A549 (cell line): ENCODE measurements around the gene ENO3. TPM values are rescaled to one million over a fixed set of nuclear protein-coding genes. Genes with fewer than 3 reads are reported as not detected.

Experiments
- ATAC-seq, 2 experiments: fragments of 200-7000 bp in 1 of 2; fragments of >200 bp in 1 of 2; cut with Nextera tagmentation in 1 of 2; cut with Tn5 transposase in 1 of 2; 3 replicates each; pipeline versions ENCODE4 v1.8.0 to v1.9.1; 2018 to 2020; ENCODE audit warnings: mild to moderate bottlenecking in 1 of 2, moderate library complexity in 1 of 2
- CTCF ChIA-PET: fragments of 300-600 bp; sonication (Branson Sonifier 250); formaldehyde crosslinking; extraction: SDS; loops from one replicate; lab custom pipeline; 2021; ENCODE audit warnings: antibody characterized with exemption, inconsistent platforms; lab: Yijun Ruan, JAX
- POLR2A ChIA-PET: fragments of 350-600 bp; formaldehyde crosslinking; extraction: SDS; loops from one replicate; lab custom pipeline; 2021; ENCODE audit warnings: antibody characterized with exemption, inconsistent platforms; lab: Yijun Ruan, JAX
- DNase-seq, 2 experiments: peaks; one replicate each; pipeline versions ENCODE4 v3.0.0 to v3.0.0-alpha.2; 2011 to 2016; ENCODE audit warnings: low read depth in 1 of 2, low spot score in 1 of 2
- FAIRE-seq: peaks from 2 replicates; lab custom pipeline; 2011; peaks lifted over from hg19 to GRCh38; lab: Jason Lieb, UNC
- H3K27ac ChIP-seq, 2 experiments: fragments of >200 bp; sonication (Bioruptor Twin); formaldehyde crosslinking; 3 replicates each; pipeline ENCODE4 v1.5.1; 2016 to 2017
- H3K4me1 ChIP-seq: fragments of >200 bp; sonication (Bioruptor Twin); formaldehyde crosslinking; 3 replicates; pipeline ENCODE4 v1.6.1; 2016
- H3K4me2 ChIP-seq: fragments of >200 bp; sonication (Bioruptor Twin); formaldehyde crosslinking; 3 replicates; pipeline ENCODE4 v1.6.1; 2016
- H3K4me3 ChIP-seq: fragments of >200 bp; sonication (Bioruptor Twin); formaldehyde crosslinking; 3 replicates; pipeline ENCODE4 v1.5.1; 2016
- H3K9me3 ChIP-seq: fragments of >200 bp; sonication (Bioruptor Twin); formaldehyde crosslinking; 3 replicates; pipeline ENCODE4 v1.6.1; 2016
- CHD2 ChIP-seq: fragments of 150-350 bp; IDR thresholded peaks from 2 replicates; pipeline ENCODE4 v1.6.1; 2014; ENCODE audit warnings: low read length; ENCODE audit not compliant: partially characterized antibody
- CHD4 ChIP-seq: fragments of 200-600 bp; sonication (generic); IDR thresholded peaks from 2 replicates; pipeline ENCODE4 v1.6.1; 2016; ENCODE audit warnings: antibody characterized with exemption, mild to moderate bottlenecking, borderline replicate concordance
- E2F6 ChIP-seq: IDR thresholded peaks from 2 replicates; pipeline ENCODE4 v1.6.1; 2012; ENCODE audit warnings: low read depth, borderline replicate concordance
- EHMT2 ChIP-seq: fragments of 200-600 bp; sonication (generic); IDR thresholded peaks from 2 replicates; pipeline ENCODE4 v1.6.1; 2016; ENCODE audit warnings: antibody characterized with exemption, low read depth, mild to moderate bottlenecking, moderate library complexity
- ELK1 ChIP-seq: fragments of 150-350 bp; IDR thresholded peaks from 2 replicates; pipeline ENCODE4 v1.6.1; 2014; ENCODE audit warnings: low read depth, mild to moderate bottlenecking, low read length
- EP300 ChIP-seq, 2 experiments: fragments of >200 bp; sonication (Bioruptor Twin); formaldehyde crosslinking; IDR thresholded peaks; 2 replicates in 1 of 2; 3 replicates in 1 of 2; pipeline ENCODE4 v1.6.1; 2016 to 2017
- FOSL2 ChIP-seq, 2 experiments: fragments of 450-650 bp in 1 of 2; fragments of >200 bp in 1 of 2; sonication (Bioruptor Twin) in 1 of 2; formaldehyde crosslinking; IDR thresholded peaks; 2 replicates each; pipeline versions ENCODE4 v1.5.0 to v1.6.1; 2016 to 2020; ENCODE audit warnings: mild to moderate bottlenecking in 1 of 2, moderate library complexity in 1 of 2
- HDAC2 ChIP-seq: fragments of 200-600 bp; sonication (generic); IDR thresholded peaks from 2 replicates; pipeline ENCODE4 v1.6.1; 2016
- HES2 ChIP-seq: fragments of >200 bp; sonication (Bioruptor Twin); formaldehyde crosslinking; IDR thresholded peaks from 2 replicates; pipeline ENCODE4 v1.6.1; 2016
- HOXA7 ChIP-seq: fragments of 250-450 bp; sonication (Bioruptor Pico); IDR thresholded peaks from 2 replicates; pipeline ENCODE4 v1.5.0; 2020; ENCODE audit warnings: mild to moderate bottlenecking, moderate library complexity
- HOXB5 ChIP-seq: fragments of 250-450 bp; sonication (Bioruptor Pico); IDR thresholded peaks from 2 replicates; pipeline ENCODE4 v1.5.0; 2020; ENCODE audit warnings: mild to moderate bottlenecking, moderate library complexity
- JUN ChIP-seq, 2 experiments: fragments of >200 bp; sonication (Bioruptor Twin); formaldehyde crosslinking; IDR thresholded peaks; 2 replicates in 1 of 2; 3 replicates in 1 of 2; pipeline ENCODE4 v1.6.1; 2016 to 2017
- KDM1A ChIP-seq: fragments of 200-600 bp; sonication (generic); IDR thresholded peaks from 2 replicates; pipeline ENCODE4 v1.6.1; 2016; ENCODE audit warnings: low read depth, mild to moderate bottlenecking
- MAFK ChIP-seq: fragments of 450-650 bp; IDR thresholded peaks from 2 replicates; pipeline ENCODE4 v1.6.1; 2014; ENCODE audit not compliant: partially characterized antibody
- MYC ChIP-seq: IDR thresholded peaks from 2 replicates; pipeline ENCODE4 v1.6.1; 2012; ENCODE audit warnings: mild to moderate bottlenecking, inconsistent platforms, low read length, improper control_type of control experiment, borderline replicate concordance
- NPAS2 ChIP-seq: fragments of 250-450 bp; sonication (Bioruptor Pico); IDR thresholded peaks from 2 replicates; pipeline ENCODE4 v1.8.0; 2022; ENCODE audit warnings: mild to moderate bottlenecking, moderate library complexity, borderline replicate concordance
- PHF8 ChIP-seq: fragments of 200-600 bp; sonication (generic); IDR thresholded peaks from 2 replicates; pipeline ENCODE4 v1.6.1; 2016; ENCODE audit warnings: low read depth, mild to moderate bottlenecking, antibody characterized with exemption, moderate library complexity, borderline replicate concordance
- POLR2A ChIP-seq: IDR thresholded peaks from 2 replicates; pipeline ENCODE4 v1.6.1; 2012; ENCODE audit warnings: mild to moderate bottlenecking, low read length
- RAD21 ChIP-seq, 2 experiments: fragments of >200 bp in 1 of 2; sonication (Bioruptor Twin) in 1 of 2; formaldehyde crosslinking in 1 of 2; IDR thresholded peaks in 1 of 2; conservative IDR thresholded peaks in 1 of 2; 2 replicates in 1 of 2; 3 replicates in 1 of 2; pipeline ENCODE4 v1.6.1; 2012 to 2018; ENCODE audit warnings: inconsistent platforms in 1 of 2
- RARB ChIP-seq: fragments of 250-450 bp; sonication (Bioruptor Pico); IDR thresholded peaks from 2 replicates; pipeline ENCODE4 v1.8.0; 2021; ENCODE audit warnings: mild to moderate bottlenecking, moderate library complexity
- REST ChIP-seq: fragments of 200-600 bp; sonication (generic); IDR thresholded peaks from 2 replicates; pipeline ENCODE4 v1.6.1; 2016; ENCODE audit warnings: antibody characterized with exemption, mild to moderate bottlenecking, moderate library complexity
- RFX5 ChIP-seq: fragments of 450-650 bp; IDR thresholded peaks from 2 replicates; pipeline ENCODE4 v1.7.1; 2014; ENCODE audit warnings: antibody characterized with exemption, mild to moderate bottlenecking, moderate library complexity
- TFCP2L1 ChIP-seq: fragments of 250-450 bp; sonication (Bioruptor Pico); IDR thresholded peaks from 2 replicates; pipeline ENCODE4 v1.5.0; 2021; ENCODE audit warnings: mild to moderate bottlenecking
- USF2 ChIP-seq: fragments of 450-650 bp; IDR thresholded peaks from 2 replicates; pipeline ENCODE4 v1.6.1; 2014; ENCODE audit warnings: antibody characterized with exemption
- ZNF302 ChIP-seq: fragments of 250-450 bp; sonication (Bioruptor Pico); IDR thresholded peaks from 2 replicates; pipeline ENCODE4 v1.9.0; 2021; ENCODE audit warnings: inconsistent platforms, mild to moderate bottlenecking, moderate library complexity
- WGBS: methylation state at CpG from one replicate; pipeline ENCODE4 v1.1.6; 2017; ENCODE audit errors: missing lambda C conversion rate; 5-methylcytosine and 5-hydroxymethylcytosine counted together
- polyA plus RNA-seq, 4 experiments: library from polyadenylated mRNA; depleted of rRNA in 3 of 4; stranded (reverse); fragments of >200 nt; fragmentation: RNase III in 1 of 4; extraction: RNeasy Plus Mini Kit Qiagen cat#74134 plus additional on column Dnase treatment in 1 of 4; gene quantifications; 2 replicates in 3 of 4; 3 replicates in 1 of 4; pipeline ENCODE4 v1.2.3, GENCODE V29; 2011 to 2017

The ENO3 gene
- polyA plus RNA-seq, 2 of the 4 experiments (the other 2 are of a cell fraction), result 52.5 to 109 TPM

- TF ChIP-seq PHF8, result peak; percentile 82
- no peak for TF ChIP-seq CHD2
- no peak for TF ChIP-seq HOXA7
- TF ChIP-seq RARB (CRISPR knock-in tag), result no peak
- TF ChIP-seq RFX5, result 0 out of 2 replicates have a peak, but pooled peaks have one; percentile 15
- no peak for TF ChIP-seq ZNF302 (CRISPR knock-in tag)
- TF ChIP-seq EP300 (IDR thresholded peaks at IDR 0.05), result no peak
- no peak for TF ChIP-seq REST
- no peak for TF ChIP-seq HOXB5 (CRISPR knock-in tag)
- TF ChIP-seq MAFK, result no peak
- TF ChIP-seq, all 56 proteins: peak for 17
These were observed 16.9 kb downstream of the ENO3 start, which contains the start of gene SPAG7 (continued) for GRCh38 chr17:4967539-4968485.

- POLR2A ChIA-PET, result interaction anchor here (0.5 to 6.2 kb wide), 2 partner anchors 17 to 245 kb away, joined by 3 to 78 read pairs; partner anchors contain the start of gene ENO3
- peaks cover 21% of the 10 kb centered on the region for H3K4me1 ChIP-seq
- peak overlapping the region; percentile 84 for H3K4me2 ChIP-seq
- H3K9me3 ChIP-seq, result no peaks in the 10 kb centered on the region
- FAIRE-seq (no peak), ATAC-seq (no peak)
- TF ChIP-seq HDAC2 (no peak), NPAS2 (CRISPR knock-in tag) (no peak), E2F6 (no peak), TFCP2L1 (CRISPR knock-in tag) (no peak), FOSL2 (IDR thresholded peaks at IDR 0.05) (no peak), FOSL2 (CRISPR knock-in tag; IDR thresholded peaks at IDR 0.05) (no peak), HOXB5 (CRISPR knock-in tag) (no peak), CHD2 (no peak), POLR2A (no peak), JUN (IDR thresholded peaks at IDR 0.05) (no peak), CHD4 (no peak), RAD21 (conservative IDR thresholded peaks at IDR 0.05 in 1 of 2, IDR thresholded peaks at IDR 0.05 in 1 of 2) (no peak), HES2 (no peak), KDM1A (no peak), EHMT2 (no peak), MYC (no peak), USF2 (no peak), ELK1 (no peak), PHF8 (no peak)
- TF ChIP-seq, all 56 proteins: peak for 0
- WGBS, result 68% methylated on average over 23 of the region's 23 CpGs
- H3K27ac ChIP-seq, result peak overlapping the region; percentile 91 to 95
- peak overlapping the region; percentile 63 for H3K4me3 ChIP-seq
- CTCF ChIA-PET, result interaction anchor here (1.2 to 11.2 kb wide), 7 partner anchors 11 to 94 kb away, joined by 4 to 148 read pairs (median 22); partner anchors contain the start of genes CAMTA2 and ENO3
- no peak for DNase-seq
These were observed 17.6 kb downstream of the ENO3 start for GRCh38 chr17:4968486-4969046.
